Measurements from ENCODE around the gene EFCAB8.
A peak's percentile ranks its signal among the peaks of the same experiment; 100 is the strongest.
"Not testable (repeated sequence)": the region's sequence is repeated elsewhere in the genome, so short reads cannot be mapped to it uniquely, and the experiment has no call there.

The EFCAB8 gene

DNA sequence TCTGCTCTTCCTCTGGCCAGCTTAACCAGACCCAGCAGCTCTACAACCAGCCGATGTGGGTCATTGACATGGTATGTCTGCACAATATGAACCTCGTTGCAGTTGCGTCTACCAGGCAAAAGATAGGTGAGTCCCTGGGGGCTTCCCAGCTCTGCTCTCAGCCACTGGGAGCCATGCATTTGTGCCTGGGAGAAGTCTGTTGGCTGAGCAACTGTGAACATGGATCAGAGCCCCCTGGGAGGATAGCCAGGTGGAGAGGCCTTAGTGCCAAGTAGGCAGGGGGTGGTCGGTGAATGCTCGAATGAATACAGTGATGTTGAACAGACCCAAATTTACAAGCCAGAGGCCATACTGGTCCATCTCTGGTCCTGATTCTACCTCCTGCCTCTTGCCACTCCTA lies 30.6 kb downstream of the EFCAB8 start:
- no peak for DNase-seq

DNA sequence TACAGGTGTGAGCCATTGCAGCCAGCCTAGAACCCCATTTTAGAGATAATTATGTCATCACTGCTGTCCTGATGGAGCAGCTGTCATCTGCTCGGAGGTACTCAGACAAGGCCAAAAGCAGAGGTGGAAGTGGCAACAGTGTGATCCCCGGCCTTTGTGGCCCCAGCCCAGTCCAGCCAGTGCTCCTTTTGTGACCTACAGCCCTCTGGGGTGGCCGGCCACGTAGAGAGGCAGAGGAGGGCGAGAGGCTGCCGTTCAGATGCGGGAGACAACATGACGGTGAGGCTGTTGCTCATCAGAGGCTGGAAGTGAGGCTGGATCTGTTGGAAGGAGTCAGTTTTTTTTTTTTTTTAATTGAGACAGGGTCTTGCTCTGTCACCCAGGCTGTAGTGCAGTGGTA lies 32.8 kb downstream of the EFCAB8 start:
- no peak for DNase-seq

DNA sequence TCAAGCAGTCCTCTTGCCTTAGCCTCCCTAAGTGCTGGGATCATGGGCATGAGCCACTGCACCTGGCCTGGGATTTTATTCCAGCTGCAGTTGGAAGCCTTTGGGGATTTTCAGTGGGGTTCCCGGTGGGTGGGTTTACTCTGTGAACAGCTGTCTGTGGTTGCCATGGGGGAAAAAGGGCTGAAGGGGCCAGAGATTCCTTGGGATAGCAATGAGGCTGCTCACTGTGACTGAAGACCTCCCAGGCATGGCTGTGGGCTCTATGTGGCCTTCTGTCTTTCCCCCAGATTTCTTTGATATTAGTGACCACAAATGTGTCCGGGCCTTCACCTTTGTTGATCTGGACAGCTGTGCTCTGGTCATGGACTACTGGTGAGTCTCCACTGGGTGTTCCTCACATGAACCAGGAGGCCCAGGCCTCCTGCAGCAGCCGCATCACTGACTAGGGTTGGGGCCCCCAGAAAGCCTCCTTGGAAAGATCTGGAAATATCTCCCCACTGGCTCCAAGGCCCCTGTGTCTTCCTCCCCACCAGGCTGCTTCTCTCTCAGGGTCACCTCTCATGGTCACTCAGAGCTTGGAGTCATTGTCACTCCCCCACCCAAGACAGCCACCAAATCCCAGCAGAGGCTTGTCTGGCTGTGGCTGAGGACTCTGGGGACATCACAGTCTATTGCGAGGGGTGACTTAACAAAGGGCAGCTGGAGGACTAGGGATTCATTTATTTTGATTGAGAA lies 33.4 kb downstream of the EFCAB8 start:
- DNase-seq: no peak

- DNase-seq: no peak
Measured at GRCh38 chr20:32893263-32894025, 34.7 kb downstream of the EFCAB8 start.

- DNase-seq: peak in 1 of 2 experiments; percentile 26
Measured at GRCh38 chr20:32894026-32894483, 35.3 kb downstream of the EFCAB8 start.

DNA sequence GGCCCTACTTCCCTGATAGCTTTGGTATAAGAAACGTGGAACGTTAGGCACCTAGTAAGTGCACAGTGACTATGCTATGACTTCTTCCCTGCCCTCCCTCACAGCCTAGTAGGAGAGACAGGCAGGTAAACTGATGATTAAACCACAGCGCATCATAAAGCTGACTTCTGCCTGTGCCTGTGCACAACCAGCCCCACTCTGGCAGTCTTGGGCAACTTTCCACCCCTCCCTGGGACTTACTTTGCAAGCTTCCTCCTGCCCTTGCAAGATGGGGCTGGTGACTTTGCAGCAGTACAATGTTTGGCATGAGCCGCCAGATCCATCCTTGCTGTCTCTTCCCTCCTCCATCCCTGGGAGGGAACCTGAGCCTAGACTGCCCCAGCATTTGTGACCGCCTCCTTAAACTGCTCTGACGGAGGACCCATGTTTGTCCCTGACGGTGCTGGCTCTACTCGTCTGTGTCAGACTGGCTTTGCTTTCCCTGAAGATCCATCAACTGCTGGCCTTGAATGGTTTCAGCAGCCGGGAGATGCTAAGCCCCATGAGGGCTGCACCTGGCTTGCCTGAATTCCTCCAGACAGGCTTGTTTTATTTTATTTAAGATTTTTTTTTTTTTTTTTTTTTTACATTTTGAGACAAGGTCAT lies 36.1 kb downstream of the EFCAB8 start:
- DNase-seq: no peak

GRCh38 chr20:32896521-32897280 lies 38.0 kb downstream of the EFCAB8 start:
- no peak for DNase-seq

DNA sequence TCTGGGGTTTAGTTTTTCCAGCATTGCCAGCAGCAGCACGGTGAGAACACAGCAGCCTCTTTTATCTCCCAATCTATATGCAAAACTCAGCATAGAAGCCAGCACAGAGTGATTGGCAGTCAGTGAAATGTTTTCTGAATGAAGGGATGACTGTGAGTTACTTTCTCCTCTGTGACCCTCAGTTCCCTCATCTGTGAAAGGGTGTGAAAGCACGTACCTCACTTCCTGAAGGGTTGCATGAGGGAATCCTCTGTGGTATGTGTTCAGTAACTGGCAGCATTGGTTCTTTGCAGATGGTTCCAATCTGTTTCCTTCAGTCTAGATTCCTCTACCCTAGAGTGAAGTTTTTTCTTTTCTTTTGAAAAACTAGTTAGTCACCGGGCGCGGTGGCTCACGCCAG lies 40.0 kb downstream of the EFCAB8 start:
- DNase-seq: no peak

- peak in 1 of 2 experiments; percentile 48 for DNase-seq
Measured at GRCh38 chr20:32902456-32903420, 44.0 kb downstream of the EFCAB8 start.

DNA sequence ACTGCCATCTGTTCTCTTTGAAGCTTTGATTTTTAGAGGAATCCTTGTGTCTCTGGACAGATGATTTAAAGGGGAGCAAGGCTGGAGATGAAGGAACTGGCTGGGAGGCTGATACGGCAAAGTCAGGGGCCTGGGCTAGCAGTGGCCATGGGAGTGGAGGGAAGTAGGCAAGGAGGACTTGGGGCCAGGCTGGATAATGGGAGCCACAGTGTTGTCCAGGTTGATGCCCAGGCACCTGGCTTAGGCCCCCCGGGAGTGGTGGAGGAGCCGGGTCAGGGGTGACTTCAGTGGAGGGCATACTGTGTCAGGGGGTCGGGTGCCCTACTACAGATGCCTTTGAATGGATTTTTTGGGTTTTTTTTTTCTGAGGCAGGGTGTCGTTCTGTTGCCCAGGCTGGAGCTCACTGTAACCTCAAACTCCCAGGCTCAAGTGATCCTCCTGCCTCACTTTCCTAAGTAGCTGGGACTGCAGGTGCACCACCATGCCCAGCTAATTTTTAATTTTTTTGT lies 45.0 kb downstream of the EFCAB8 start:
- DNase-seq: no peak

DNA sequence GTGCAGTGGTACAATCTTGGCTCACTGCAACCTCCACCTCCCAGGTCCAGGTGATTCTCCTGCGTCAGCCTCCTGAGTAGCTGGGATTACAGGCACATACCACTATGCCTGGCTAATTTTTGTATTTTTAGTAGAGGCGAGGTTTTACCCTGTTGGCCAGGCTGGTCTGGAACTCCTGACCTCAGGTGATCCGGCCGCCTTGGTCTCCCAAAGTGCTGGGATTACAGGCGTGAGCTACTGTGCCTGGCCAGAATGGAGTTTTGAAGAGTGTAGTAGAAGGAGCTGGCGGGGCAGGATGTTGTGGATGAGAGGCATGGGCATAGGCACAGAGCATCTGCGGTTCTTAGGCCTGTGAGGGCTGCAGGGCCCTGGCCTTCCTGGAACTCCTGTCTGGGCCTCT lies 46.0 kb downstream of the EFCAB8 start:
- DNase-seq: not testable (repeated sequence)

DNA sequence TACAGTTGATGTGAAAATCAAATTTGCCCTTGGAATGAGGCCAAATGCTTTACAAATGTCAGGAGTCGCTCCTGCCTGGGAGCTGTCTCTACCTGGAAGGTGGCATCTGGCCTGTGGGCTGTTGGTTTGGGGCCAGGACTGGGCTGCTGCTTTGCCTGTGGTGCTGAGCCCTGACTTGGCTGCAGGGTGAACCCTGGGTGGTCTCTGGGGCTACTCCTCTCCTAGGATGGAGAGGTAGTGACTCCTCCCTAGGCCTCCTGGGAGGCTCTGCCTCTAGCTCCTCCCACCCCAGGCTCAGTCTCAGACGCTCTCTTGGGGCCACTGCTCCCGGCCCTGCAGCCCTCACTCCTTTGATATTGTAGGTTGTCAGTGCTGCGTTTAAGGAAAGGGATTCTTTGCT lies 47.5 kb downstream of the EFCAB8 start:
- DNase-seq: no peak

DNA sequence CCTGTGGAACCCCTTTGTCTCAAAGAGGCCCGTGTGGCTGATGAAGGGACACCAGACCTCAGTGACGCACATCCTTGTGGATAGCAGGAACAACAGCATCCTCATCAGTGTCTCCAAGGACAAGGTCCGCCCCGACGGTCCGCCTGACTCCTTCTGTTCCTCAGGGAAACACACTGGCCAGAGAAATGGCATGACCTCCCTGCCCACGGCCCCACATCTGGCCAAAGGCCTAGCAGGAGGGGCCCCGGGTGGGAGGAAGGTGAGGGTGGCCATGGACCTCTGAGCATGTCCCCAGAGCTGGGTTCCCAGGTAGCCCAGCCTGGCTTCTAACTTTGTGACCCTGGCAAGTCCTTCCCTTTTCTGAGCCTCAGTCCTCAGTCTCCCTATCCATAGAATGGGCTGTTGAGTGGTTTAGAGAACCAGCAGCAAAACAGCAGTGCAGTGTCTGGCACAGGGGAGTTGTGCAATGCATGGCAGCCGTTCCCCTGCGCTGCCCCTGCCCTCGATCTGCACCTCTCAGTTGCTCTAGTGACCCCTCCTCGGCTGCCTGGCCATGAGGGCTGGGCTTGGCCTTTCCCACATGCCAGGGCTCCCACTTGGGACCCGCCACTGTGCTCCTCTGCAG lies 48.3 kb downstream of the EFCAB8 start:
- no peak for DNase-seq

DNA sequence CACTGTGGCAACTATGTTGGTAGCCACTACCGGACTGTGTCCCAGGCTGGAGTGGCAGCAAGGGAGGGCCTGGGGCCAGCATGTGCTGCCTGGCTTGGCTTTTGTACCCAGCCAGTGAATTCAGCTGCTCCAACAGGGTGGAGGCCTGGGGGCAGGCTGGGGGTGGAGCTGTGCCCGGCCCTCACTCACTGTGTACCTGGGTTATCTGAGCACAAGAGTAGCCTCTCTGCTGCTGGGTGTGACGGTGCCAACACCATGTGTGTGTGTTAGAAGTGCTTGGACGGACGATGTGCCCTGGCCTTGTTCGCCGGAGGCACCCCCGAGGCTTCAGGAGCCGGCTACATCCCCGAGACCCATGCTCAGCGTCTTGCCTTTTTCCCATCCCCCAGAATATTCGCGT lies 49.2 kb downstream of the EFCAB8 start:
- no peak for DNase-seq

GRCh38 chr20:32908334-32909292 lies 49.9 kb downstream of the EFCAB8 start:
- no peak for DNase-seq

- no peak for DNase-seq
Measured at GRCh38 chr20:32909451-32909850, 50.7 kb downstream of the EFCAB8 start.

DNA sequence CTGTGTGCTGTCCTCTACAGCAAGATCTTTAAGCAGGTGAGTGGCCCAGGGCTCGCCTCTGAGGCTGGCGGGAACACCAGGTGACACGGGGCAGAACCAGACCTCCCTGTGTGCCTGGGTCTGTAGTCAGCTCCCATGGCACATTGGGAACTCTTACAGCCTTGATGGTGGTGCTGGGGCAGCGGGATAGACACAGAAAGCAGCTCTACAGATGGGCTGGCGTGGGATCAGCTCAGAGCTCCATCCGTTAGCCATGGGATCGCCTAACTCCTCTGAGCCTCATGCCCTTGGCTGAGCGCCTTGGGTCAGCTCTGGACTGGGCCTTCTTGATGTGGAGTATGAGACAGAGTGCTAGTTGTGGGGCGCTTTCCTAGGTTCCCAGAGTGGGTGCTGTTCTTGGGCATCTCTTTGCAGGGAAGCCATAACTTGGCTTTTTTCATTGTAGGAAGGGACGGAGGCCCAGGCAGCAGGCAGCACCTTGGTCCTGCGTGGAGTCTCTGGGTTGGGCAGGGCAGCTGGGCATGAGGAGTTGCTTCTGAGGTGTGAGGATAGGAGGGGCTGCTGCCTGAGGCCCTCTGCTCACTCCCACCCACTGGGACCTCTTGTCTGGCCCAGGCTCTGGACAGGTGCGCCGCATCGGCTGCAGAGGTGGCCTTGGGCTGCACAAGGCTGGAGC lies 51.3 kb downstream of the EFCAB8 start:
- DNase-seq: no peak

- DNase-seq: no peak
Measured at GRCh38 chr20:32911355-32911754, 52.6 kb downstream of the EFCAB8 start.

DNA sequence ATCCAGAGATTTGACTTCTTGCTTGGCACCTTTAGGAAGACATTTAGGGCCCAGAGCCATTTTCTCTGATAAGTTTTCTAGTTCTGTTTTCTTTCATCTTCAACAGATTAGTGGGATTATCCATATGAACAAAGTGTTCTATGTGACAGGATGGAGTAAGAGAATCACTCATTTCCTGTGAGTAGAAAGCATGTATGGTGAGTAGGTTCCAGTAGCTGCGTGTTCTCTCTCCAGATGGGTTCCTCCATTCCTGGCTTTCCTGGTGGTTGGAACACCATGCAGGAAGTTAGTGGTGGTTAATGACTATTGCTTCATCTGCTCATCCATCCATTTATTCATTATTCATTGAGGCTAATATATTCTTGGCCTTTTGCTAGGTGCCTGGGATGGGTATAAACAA lies 54.0 kb downstream of the EFCAB8 start:
- DNase-seq: no peak

Measured in NCI-H1930 (cell line).